HepG2 (cell line): ENCODE measurements around the gene CCDC197. TPM values are rescaled to one million over a fixed set of nuclear protein-coding genes. Genes with fewer than 3 reads are reported as not detected.
A peak's percentile ranks its signal among the peaks of the same experiment; 100 is the strongest.

ENCODE experiments used
- BCLAF1 ChIP-seq: fragments of 450-650 bp; IDR thresholded peaks from 2 replicates; pipeline ENCODE4 v1.6.1; 2017; ENCODE audit warnings: mild to moderate bottlenecking
- CREB3 ChIP-seq: sonication (generic); formaldehyde crosslinking; IDR thresholded peaks from 2 replicates; pipeline ENCODE4 v1.5.0; 2020; ENCODE audit warnings: missing genetic modification reagents
- DPF2 ChIP-seq: sonication (generic); formaldehyde crosslinking; IDR thresholded peaks from 2 replicates; pipeline ENCODE4 v1.4.0; 2020; ENCODE audit warnings: mild to moderate bottlenecking, low read depth, missing genetic modification reagents, borderline replicate concordance
- ETV5 ChIP-seq: IDR thresholded peaks from 2 replicates; pipeline ENCODE4 v1.6.1; 2018; ENCODE audit warnings: missing biosample characterization, missing genetic modification reagents, inconsistent platforms, borderline replicate concordance
- FIP1L1 ChIP-seq: fragments of 200-400 bp; formaldehyde crosslinking; IDR thresholded peaks from 2 replicates; pipeline ENCODE4 v1.6.1; 2018; ENCODE audit warnings: low read depth, mild to moderate bottlenecking, low read length, moderate library complexity, borderline replicate concordance; ENCODE audit not compliant: insufficient read depth
- FOSL2 ChIP-seq: sonication (generic); formaldehyde crosslinking; IDR thresholded peaks from 2 replicates; pipeline ENCODE4 v1.4.0; 2020; ENCODE audit warnings: missing genetic modification reagents
- HMGA1 ChIP-seq: sonication (generic); formaldehyde crosslinking; conservative IDR thresholded peaks from 2 replicates; pipeline ENCODE4 v1.4.0; 2020; ENCODE audit warnings: missing genetic modification reagents
- LRRFIP1 ChIP-seq: sonication (generic); formaldehyde crosslinking; conservative IDR thresholded peaks from 2 replicates; pipeline ENCODE4 v1.4.0; 2020; ENCODE audit warnings: missing genetic modification reagents
- MZF1 ChIP-seq: sonication (generic); formaldehyde crosslinking; IDR thresholded peaks from 2 replicates; pipeline ENCODE4 v1.8.1; 2023; ENCODE audit warnings: mild to moderate bottlenecking, missing genetic modification reagents, borderline replicate concordance
- NFE2L1 ChIP-seq: sonication (generic); formaldehyde crosslinking; IDR thresholded peaks from 2 replicates; pipeline ENCODE4 v1.4.0; 2020; ENCODE audit warnings: missing genetic modification reagents, mild to moderate bottlenecking, borderline replicate concordance
- NFYB ChIP-seq: sonication (generic); formaldehyde crosslinking; IDR thresholded peaks from 2 replicates; pipeline ENCODE4 v1.4.0; 2020; ENCODE audit warnings: missing genetic modification reagents
- SCMH1 ChIP-seq: sonication (generic); formaldehyde crosslinking; IDR thresholded peaks from 2 replicates; pipeline ENCODE4 v1.9.0; 2021; ENCODE audit warnings: missing genetic modification reagents, mild to moderate bottlenecking, borderline replicate concordance
- SMAD3 ChIP-seq: sonication (generic); formaldehyde crosslinking; IDR thresholded peaks from 2 replicates; pipeline ENCODE4 v1.4.0; 2020; ENCODE audit warnings: missing genetic modification reagents
- TOPORS ChIP-seq: sonication (generic); formaldehyde crosslinking; IDR thresholded peaks from 2 replicates; pipeline ENCODE4 v1.8.0; 2023; ENCODE audit warnings: mild to moderate bottlenecking, missing genetic modification reagents
- ZEB1 ChIP-seq: IDR thresholded peaks from 2 replicates; pipeline ENCODE4 v1.6.1; 2012; ENCODE audit warnings: mild to moderate bottlenecking, low read depth, inconsistent platforms; ENCODE audit not compliant: insufficient replicate concordance
- ZFAT ChIP-seq: sonication (generic); formaldehyde crosslinking; conservative IDR thresholded peaks from 2 replicates; pipeline ENCODE4 v1.8.1; 2023; ENCODE audit warnings: missing genetic modification reagents, inconsistent platforms
- ZKSCAN1 ChIP-seq: fragments of 150-350 bp; IDR thresholded peaks from 2 replicates; pipeline ENCODE4 v1.6.1; 2014; ENCODE audit warnings: low read length
- ZMYM4 ChIP-seq: sonication (generic); formaldehyde crosslinking; IDR thresholded peaks from 2 replicates; pipeline ENCODE4 v1.8.1; 2023; ENCODE audit warnings: mild to moderate bottlenecking, missing genetic modification reagents
- ZNF513 ChIP-seq: sonication (generic); formaldehyde crosslinking; conservative IDR thresholded peaks from 2 replicates; pipeline ENCODE4 v1.5.0; 2020; ENCODE audit warnings: missing genetic modification reagents
- ZNF660 ChIP-seq: sonication (generic); formaldehyde crosslinking; IDR thresholded peaks from 2 replicates; pipeline ENCODE4 v1.5.1; 2020; ENCODE audit warnings: mild to moderate bottlenecking, low read depth, missing genetic modification reagents, borderline replicate concordance
- ZNF720 ChIP-seq: sonication (generic); formaldehyde crosslinking; IDR thresholded peaks from 2 replicates; pipeline ENCODE4 v1.4.0; 2020; ENCODE audit warnings: missing genetic modification reagents
- ZNF83 ChIP-seq: sonication (generic); formaldehyde crosslinking; IDR thresholded peaks from 2 replicates; pipeline ENCODE4 v1.4.0; 2020; ENCODE audit warnings: missing genetic modification reagents, mild to moderate bottlenecking, borderline replicate concordance
- polyA plus RNA-seq, 8 experiments: library from polyadenylated mRNA; depleted of rRNA in 3 of 8; stranded (reverse) in 7 of 8; unstranded in 1 of 8; fragments of >200 nt; fragmentation: Illumina TruSeq in 4 of 8; extraction: Trizol in 4 of 8; gene quantifications; 2 replicates each; pipeline versions ENCODE4 v1.2.1 to v1.2.3, GENCODE V29; 2011 to 2016; ENCODE audit warnings: low read depth in 4 of 8, missing spikeins in 1 of 8, mixed read lengths in 1 of 8; ENCODE audit not compliant: insufficient read depth in 1 of 8
- total RNA-seq, 5 experiments: library from RNA; depleted of rRNA; stranded (reverse); fragments of >200 nt; fragmentation: Illumina TruSeq; extraction: Trizol; gene quantifications; 2 replicates each; pipeline ENCODE4 v1.2.3, GENCODE V29; 2016; ENCODE audit warnings: low read depth in 1 of 5

Gene CCDC197
- total and polyA plus RNA-seq, 2 of the 13 experiments (the other 11 are each of a cell fraction or from before 2014, with no cell fraction given), result 0.11 to 0.13 TPM

- peak; percentile 91 for TF ChIP-seq ZEB1
- no peak for TF ChIP-seq CREB3 (CRISPR knock-in tag)
- TF ChIP-seq NFE2L1 (CRISPR knock-in tag), result peak; percentile 87; the same call in 1 of the 2 replicates
- no peak for TF ChIP-seq ZNF83 (CRISPR knock-in tag)
- TF ChIP-seq SMAD3 (CRISPR knock-in tag), result peak; percentile 89
- TF ChIP-seq MZF1 (CRISPR knock-in tag), result no peak
- no peak for TF ChIP-seq HMGA1 (CRISPR knock-in tag)
- TF ChIP-seq FIP1L1, result no peak
- TF ChIP-seq ETV5, result peak; percentile 98
- peak; percentile 99 for TF ChIP-seq FOSL2 (CRISPR knock-in tag)
- TF ChIP-seq NFYB (CRISPR knock-in tag), result peak; percentile 65
- TF ChIP-seq ZKSCAN1, result no peak
- TF ChIP-seq SCMH1, result no peak
- no peak for TF ChIP-seq TOPORS (CRISPR knock-in tag)
- no peak for TF ChIP-seq ZFAT
- no peak for TF ChIP-seq ZNF660
- no peak for TF ChIP-seq ZNF513
- TF ChIP-seq ZMYM4, result peak; percentile 83
- TF ChIP-seq ZNF720 (CRISPR knock-in tag), result no peak
- no peak for TF ChIP-seq BCLAF1
- TF ChIP-seq LRRFIP1 (CRISPR knock-in tag), result no peak
- peak; percentile 88 for TF ChIP-seq DPF2 (CRISPR knock-in tag)
Measured at GRCh38 chr14:93959239-93960107, 37.6 kb upstream of the CCDC197 start (continued).
